HFFc6 (cell line): ENCODE measurements around the gene CST3. TPM values are rescaled to one million over a fixed set of nuclear protein-coding genes. Genes with fewer than 3 reads are reported as not detected.
"Not testable (repeated sequence)": the region's sequence is repeated elsewhere in the genome, so short reads cannot be mapped to it uniquely, and the experiment has no call there.

Source experiments
- DNase-seq: peaks from one replicate; pipeline ENCODE4 v3.0.0-alpha.2; 2018
- H3K27ac Mint-ChIP-seq: 2 replicates; pipeline ENCODE4 v1.8.0; 2020; ENCODE audit warnings: mild to moderate bottlenecking, mixed read lengths
- H3K27me3 Mint-ChIP-seq: 2 replicates; pipeline ENCODE4 v1.8.0; 2021; ENCODE audit warnings: mild to moderate bottlenecking, moderate library complexity, mixed read lengths; ENCODE audit not compliant: insufficient read depth
- H3K36me3 Mint-ChIP-seq: 2 replicates; pipeline ENCODE4 v1.8.0; 2021; ENCODE audit warnings: low read depth, mixed read lengths
- H3K4me1 Mint-ChIP-seq: 2 replicates; pipeline ENCODE4 v1.8.0; 2020; ENCODE audit warnings: low read depth, mixed read lengths
- H3K4me3 Mint-ChIP-seq: 2 replicates; pipeline ENCODE4 v1.8.0; 2020; ENCODE audit warnings: mild to moderate bottlenecking, moderate library complexity, mixed read lengths
- H3K9me3 Mint-ChIP-seq: 2 replicates; pipeline ENCODE4 v1.8.0; 2020; ENCODE audit warnings: mild to moderate bottlenecking, mixed read lengths
- total RNA-seq, 6 experiments: library from RNA; stranded (reverse); fragmentation: NEBNext Ultra II Directional; extraction: Animal tissue kit (Norgen Biotek cat#: 25700); gene quantifications; 2 replicates in 1 of 6; 3 replicates in 5 of 6; pipeline ENCODE4 v1.2.3, GENCODE V29; 2021
- TF ChIP-seq, protein P1 (sequence below): fragments of 200-600 bp; sonication (generic); IDR thresholded peaks from 2 replicates; pipeline ENCODE4 v1.5.0; 2021; ENCODE audit warnings: antibody characterized with exemption, mild to moderate bottlenecking

Gene CST3
- total RNA-seq, 6 experiments from 2014 or later = 211 to 296 (median 234) TPM

DNA sequence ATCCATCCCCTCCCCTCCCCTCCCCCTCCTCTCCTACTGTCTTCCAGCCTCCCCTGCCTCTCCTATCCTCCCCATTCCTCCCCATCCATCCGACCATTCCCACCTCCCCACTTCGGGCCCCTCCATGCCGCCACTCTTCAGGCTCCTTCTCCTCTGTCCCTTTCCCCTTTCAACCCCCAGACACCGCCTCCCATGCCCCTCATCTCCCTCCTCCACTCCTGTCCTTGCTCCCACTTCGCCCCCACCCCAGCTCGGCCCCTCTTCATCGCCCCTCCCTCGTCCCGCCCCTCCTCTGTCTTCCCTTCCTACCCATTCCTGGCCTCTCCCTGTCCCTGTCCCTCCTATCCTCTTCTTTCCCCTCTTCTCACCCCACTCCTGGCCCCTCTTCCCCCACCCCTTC, 554 bp upstream of the CST3 start:
- no peak overlapping the region for H3K4me3 Mint-ChIP-seq
- H3K27ac Mint-ChIP-seq = no peak overlapping the region
- H3K36me3 Mint-ChIP-seq = peaks cover 16% of the 10 kb centered on the region
- TF ChIP-seq, protein P1, sequence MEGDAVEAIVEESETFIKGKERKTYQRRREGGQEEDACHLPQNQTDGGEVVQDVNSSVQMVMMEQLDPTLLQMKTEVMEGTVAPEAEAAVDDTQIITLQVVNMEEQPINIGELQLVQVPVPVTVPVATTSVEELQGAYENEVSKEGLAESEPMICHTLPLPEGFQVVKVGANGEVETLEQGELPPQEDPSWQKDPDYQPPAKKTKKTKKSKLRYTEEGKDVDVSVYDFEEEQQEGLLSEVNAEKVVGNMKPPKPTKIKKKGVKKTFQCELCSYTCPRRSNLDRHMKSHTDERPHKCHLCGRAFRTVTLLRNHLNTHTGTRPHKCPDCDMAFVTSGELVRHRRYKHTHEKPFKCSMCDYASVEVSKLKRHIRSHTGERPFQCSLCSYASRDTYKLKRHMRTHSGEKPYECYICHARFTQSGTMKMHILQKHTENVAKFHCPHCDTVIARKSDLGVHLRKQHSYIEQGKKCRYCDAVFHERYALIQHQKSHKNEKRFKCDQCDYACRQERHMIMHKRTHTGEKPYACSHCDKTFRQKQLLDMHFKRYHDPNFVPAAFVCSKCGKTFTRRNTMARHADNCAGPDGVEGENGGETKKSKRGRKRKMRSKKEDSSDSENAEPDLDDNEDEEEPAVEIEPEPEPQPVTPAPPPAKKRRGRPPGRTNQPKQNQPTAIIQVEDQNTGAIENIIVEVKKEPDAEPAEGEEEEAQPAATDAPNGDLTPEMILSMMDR = no peak
- H3K4me1 Mint-ChIP-seq = peaks cover 40% of the 10 kb centered on the region
- H3K27me3 Mint-ChIP-seq = no peaks in the 10 kb centered on the region; the same call in 1 of the 2 replicates
- H3K9me3 Mint-ChIP-seq = no peaks in the 10 kb centered on the region
- DNase-seq = no peak

DNA sequence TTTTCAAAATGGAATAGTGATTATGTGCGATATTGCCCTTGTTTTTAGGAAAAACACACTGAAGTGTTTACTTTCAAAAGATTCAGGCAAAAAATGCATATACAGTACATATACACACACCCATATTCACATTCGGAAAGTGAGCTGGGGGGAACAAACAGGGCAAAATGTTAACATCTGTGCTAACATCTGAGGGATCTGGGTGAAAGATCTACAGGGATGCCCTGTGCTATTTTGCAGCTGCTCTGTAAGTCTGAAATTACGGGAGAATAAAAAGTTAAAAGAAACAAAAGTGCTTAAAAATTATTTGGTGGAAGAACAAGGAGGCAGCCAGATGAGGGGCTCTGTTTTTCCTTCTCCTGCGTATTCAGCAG, 860 bp downstream of the CST3 start:
- Mint-ChIP-seq H3K4me1 (peaks cover 26% of the 10 kb centered on the region), H3K36me3 (peaks cover 17% of the 10 kb centered on the region), H3K27ac (peak overlapping the region; percentile 91), H3K4me3 (peak overlapping the region; percentile 92), H3K9me3 (no peaks in the 10 kb centered on the region), H3K27me3 (no peaks in the 10 kb centered on the region; the same call in 1 of the 2 replicates)
- no peak for DNase-seq
- TF ChIP-seq, protein P1 = no peak

DNA sequence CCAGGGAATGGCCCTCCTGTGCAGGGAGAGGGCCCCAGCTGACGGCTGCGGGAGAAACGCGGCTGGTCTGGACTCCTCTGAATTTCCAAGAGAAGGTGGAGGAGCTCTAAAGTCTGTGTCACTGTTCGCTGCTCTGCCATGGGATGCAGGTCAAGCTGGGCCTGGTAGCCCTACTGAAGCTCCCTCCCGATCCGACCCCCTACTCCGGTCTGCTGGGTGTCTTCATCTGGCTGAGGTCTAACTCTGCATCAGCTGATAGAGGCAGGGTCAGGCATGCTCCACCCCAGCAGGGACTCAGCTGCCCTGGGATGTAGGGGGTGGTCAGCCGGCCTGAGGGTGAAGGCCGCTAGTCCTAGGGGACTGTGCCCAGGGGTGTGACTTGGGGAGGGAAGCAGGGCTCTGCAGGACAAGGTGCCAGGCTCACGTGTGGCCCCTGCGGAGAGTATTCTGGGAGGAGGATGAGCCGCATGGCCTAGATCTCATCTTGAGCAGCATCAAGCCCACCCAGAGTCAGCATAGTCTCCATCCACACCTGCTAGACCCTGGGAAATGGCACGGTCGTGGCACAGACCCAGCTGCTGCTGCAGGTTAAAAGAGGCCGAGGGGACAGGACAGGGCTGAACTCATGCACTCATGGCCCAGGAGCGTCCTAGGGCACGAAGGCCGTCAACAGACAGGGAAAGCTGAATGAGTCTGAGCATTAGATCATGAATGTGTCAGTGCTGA, 1.4 kb downstream of the CST3 start:
- Mint-ChIP-seq H3K4me1 (peaks cover 25% of the 10 kb centered on the region), H3K27ac (peak overlapping the region; percentile 91)

DNA sequence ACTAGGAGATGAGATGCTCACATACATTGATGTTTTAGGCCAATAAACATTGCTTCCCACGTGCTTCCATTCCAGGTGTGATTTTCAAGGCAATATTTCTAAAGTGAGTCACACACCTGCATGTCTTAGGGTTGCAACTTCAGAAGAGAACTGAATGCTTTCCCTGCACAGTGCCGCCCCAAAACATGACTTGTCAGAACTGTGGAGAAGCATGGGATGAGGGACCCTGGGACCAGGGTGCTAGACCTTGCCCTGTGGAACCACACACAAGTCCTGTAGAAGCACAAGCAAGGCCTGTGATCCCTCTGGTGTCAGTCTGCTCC, 2.0 kb downstream of the CST3 start:
- peak overlapping the region; percentile 92 for H3K4me3 Mint-ChIP-seq
- H3K27me3 Mint-ChIP-seq, H3K9me3 Mint-ChIP-seq, DNase-seq, H3K27ac Mint-ChIP-seq: not testable (repeated sequence)
- peaks cover 25% of the 10 kb centered on the region for H3K4me1 Mint-ChIP-seq
- peaks cover 17% of the 10 kb centered on the region for H3K36me3 Mint-ChIP-seq

More for the DNA sequence above, 1.4 kb downstream of the CST3 start:
- H3K27me3 Mint-ChIP-seq = no peaks in the 10 kb centered on the region; the same call in 1 of the 2 replicates
- TF ChIP-seq, protein P1 = no peak
- no peak for DNase-seq
- H3K4me3 Mint-ChIP-seq = peak overlapping the region; percentile 92
- no peaks in the 10 kb centered on the region for H3K9me3 Mint-ChIP-seq
- peaks cover 17% of the 10 kb centered on the region for H3K36me3 Mint-ChIP-seq

DNA sequence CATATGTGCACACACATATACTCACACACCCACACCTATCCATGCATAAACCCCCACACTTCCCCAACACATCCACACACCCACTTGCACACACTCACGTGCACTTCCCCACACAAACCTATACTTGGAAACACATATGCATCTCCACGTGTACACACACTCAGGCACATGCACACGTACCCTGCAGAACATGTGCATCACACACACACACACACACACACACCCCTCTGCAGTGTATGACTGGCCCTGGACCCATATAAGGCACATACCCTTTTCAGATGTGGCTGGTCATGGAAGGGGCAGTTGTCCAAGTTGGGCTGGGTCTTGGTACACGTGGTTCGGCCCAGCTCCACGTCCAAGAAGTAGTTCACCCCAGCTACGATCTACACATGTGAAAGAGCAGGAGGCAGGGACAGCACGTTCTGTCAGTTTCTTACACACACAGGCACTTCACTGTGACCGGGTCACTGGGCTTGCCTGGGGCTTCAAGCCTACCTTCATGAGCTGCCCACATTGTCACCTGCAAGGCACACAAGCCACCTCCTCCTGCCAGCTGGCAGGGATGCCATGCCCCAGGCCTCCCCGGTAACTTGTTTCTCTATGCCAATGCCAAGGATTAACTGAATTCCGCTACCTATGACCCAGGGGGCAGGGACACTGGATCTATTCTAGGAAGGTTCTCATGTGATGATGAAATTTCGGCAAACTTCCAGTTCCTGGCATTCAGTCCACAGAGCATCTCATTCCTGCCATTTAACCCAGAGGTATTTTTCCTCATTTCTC, 2.6 kb downstream of the CST3 start:
- Mint-ChIP-seq H3K27me3 (no peaks in the 10 kb centered on the region), H3K36me3 (peaks cover 17% of the 10 kb centered on the region), H3K27ac (no peak overlapping the region), H3K4me1 (peaks cover 25% of the 10 kb centered on the region), H3K4me3 (peak overlapping the region; percentile 3), H3K9me3 (no peaks in the 10 kb centered on the region)
- TF ChIP-seq, protein P1 = no peak
- DNase-seq = no peak
